HG02973 (cell line): ENCODE results near the gene DYNLT2B.
"Not testable (repeated sequence)": the region's sequence is repeated elsewhere in the genome, so short reads cannot be mapped to it uniquely, and the experiment has no call there.

Experiments
- ATAC-seq: cut with Tn5 transposase; IDR thresholded peaks from one replicate; pipeline ENCODE4 v1.9.1; 2021; ENCODE audit warnings: moderate library complexity; ENCODE audit not compliant: unreplicated experiment

Gene DYNLT2B

DNA sequence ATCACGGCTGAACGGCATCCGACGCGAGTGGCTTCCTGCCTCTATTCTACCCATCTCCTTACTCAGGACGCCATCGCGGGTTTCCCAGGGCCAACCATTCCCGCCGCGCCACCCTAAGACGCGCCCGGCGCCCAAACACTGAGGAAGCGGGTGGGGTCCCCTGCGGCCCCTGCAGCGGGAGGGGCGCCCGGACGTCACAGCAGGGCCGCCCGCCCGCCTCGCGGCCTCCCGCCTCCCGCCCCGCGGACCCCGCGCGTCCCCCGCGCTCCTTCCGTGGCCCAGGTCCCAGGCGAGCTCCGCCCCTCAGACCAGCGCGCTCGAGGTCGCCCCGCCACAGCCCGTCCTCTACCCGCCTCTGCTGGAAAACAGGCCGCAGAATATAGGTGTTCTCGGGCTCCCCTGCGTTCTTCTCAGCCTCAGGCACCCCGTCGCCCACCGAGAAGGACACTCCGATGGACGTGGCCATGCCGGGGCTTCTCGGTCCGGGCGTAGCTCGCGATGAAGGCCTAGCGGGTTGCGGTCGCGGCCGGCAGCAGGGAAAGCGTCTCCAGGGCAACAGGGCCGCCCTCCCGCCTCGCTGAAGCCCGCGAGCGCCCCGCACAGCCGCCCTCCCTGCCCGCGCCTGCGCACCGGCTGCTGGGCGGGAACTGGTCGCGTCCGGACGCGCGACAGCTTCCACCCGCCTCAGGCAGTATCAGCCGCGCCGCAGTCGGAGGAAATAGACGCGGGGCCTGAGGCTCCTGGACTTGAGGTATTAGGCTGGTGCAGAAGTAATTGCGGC is at the start of gene DYNLT2B:
DYNLT2B (minus strand) TSS at position 554 of the 781 bp plus-strand sequence; CDS start at position 466, 88 bp downstream.
- peak; percentile 78 for ATAC-seq

DNA sequence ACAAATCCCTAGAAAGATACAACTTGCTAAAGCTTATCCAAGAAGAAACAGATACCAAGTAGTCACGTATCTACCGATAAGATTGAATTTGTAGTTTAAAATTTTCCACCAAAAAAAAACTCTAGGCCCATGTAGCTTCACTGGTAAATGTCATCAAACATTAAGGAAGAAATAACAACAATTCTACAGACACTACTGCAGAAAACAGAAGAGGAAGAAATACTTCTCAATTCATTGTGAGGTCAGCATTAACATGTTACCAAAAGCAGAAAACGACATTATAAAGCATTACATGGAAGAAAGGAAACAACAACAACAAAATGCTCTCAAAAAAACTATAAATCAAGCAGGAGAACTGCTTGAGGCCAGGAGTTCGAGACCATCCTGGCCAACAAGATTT is 47.7 kb upstream of the DYNLT2B start:
- no peak for ATAC-seq

DNA sequence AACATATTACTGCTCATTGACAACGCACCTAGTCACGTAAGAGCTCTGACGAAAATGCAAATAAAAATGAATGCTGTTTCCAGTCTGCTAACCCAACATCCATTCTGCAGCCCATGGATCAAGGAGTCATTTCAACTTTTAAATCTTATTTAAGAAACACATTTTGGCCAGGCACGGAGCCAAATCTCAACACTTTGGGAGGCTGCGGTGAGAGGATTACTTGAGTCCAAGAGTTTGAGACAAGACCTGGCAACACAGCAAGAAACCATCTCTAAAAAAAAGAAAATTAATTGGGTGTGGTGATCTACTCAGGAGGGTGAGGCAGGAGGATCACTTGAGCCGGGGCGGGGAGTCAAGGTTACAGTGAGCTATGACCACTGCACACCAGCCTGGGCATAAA is 42.5 kb upstream of the DYNLT2B start:
- no peak for ATAC-seq

DNA sequence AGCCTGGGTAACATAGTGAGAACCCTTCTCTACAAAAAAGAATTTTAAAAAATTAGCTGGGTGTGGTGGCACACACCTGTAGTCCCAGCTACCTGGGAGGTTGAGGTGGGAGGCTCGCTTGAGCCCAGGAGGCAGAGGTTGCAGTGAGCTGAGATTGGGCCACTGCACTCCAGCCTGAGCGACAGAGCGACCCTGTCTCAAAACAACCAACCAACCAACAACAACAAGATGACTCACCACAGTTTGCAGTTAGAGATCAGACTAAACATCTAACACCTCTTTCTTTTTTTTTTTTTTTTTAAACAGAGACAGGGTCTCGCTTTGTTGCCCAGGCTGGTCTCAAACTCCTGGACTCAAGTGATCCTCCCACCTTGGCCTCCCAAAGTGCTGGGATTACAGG is 40.5 kb upstream of the DYNLT2B start:
- ATAC-seq: not testable (repeated sequence)

DNA sequence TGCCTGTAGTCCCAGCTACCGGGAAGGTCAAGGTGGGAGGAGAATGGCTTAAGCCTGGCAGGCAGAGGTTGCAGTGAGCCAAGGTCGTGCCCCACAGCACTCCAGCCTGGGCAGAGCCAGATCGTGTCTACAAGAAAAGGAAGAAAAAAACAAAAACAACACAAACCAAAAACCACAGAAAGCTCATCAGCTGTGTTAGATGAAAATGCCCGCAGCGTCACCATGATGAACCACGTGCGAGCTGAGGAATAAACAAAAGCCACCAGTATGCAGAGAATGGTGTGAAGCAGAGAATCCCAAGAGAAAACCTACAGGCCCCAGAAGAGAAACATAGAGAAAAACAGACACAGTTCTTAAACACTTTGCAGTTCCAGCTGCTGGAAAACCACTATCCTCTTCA is 39.9 kb upstream of the DYNLT2B start:
- no peak for ATAC-seq

DNA sequence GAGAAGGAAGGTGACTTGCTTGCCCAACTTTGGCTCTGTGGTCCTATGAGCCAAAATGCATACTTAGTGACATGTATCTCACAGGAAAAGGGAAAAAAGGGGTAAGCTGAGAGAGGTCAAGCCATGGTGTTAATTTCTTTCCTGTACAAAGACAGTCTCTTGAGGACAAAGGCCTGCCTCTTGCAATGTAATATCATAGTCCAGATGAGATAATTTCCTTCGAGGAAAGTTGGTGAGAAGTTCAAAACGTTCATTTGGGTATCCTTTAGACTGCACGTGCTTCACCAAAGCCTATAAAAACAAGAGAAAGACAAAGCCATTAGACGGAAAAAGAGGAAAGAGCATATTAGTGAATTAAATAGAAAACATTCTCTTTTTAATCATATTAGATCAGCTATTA is 38.5 kb upstream of the DYNLT2B start:
- no peak for ATAC-seq

DNA sequence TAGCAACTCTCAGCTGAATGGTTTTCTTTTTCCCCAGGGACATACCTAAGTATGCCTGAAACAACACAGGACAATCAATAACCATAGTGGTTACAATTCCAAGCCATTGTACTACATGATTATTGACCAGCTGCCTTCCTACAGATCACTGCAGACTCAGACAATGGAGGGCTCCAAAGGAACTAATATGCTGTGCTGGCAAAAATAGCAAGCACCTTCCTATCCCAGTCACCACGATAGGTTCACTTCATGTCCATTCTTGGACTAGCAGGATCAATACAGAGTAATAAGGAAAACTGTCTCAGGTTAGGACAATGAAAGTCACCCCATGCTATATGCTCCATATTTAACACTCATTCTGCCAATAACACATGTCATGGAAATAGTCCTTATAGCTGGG is 37.6 kb upstream of the DYNLT2B start:
- ATAC-seq: no peak

DNA sequence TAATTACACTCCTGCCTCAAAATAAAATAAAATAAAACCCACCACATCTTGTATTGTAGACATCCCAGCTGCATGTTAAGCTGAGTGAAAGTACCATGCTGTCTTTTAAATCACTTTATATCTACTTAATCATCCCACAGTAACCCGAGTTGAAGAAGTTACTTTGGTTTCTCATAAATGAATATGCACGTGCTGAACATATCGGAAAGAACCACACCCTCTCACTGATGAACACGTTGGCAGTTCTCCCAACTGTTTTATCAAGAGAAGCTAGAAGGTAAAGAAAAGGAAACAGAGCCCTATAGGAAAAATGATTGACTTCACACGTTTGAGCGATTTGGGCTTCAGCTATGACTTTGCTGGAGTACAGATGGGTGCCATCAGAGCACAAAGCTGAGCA is 36.1 kb upstream of the DYNLT2B start:
- ATAC-seq: no peak

DNA sequence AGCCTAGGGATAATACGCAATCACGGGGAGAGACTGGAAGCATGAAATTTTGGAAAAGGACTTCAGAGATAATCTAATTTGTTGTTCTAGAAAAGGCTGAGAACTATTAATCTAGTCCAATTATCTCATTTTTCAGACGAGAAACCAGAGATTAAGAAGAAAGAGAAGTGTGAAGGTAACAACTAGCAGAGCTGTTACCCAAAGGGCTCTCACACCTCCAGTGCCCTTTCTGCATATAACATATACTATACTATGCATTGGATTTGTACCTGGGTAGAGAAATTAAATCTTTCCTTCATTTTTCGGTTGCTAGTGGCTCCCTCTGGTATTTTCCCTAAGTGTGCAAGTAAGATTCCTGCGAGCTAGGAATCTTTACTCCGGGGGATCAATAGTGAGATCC is 33.5 kb upstream of the DYNLT2B start:
- no peak for ATAC-seq

DNA sequence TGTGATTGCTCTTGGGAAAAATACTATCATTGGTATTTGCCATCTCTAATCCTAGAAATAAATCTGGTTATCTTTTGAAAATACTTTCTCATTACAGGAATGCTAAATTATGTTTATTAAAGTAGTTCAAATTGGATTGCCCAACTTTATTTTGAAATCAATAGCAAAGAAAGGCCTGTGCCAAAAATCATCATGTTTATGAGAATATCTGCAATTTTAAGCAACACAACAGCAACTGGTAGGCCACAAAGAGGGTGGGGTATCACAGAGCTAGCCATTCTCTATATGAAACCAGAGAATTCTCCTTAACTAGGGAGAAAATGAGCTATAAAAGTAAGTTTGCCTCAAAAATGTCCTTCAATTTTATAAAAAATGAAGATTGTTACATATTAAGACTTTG is 32.0 kb upstream of the DYNLT2B start:
- ATAC-seq: no peak

DNA sequence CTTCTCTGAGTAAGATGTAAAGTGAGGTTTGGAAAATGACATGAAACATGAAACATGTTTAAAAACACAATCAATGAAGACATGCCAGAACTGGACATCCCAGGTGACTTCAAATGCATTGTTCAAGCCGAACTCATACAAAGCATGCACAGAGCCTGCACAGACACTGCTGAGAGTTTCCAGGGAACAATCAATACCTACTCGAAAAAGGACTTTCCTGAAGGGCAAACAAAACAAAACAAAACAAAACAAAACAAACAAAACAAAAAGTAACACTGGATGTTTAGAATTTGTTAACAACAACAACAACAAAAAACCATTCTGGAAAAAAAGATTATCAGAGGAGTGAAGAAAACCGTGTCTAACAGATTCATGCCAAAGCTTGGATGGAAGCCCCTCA is 30.7 kb upstream of the DYNLT2B start:
- ATAC-seq: no peak

DNA sequence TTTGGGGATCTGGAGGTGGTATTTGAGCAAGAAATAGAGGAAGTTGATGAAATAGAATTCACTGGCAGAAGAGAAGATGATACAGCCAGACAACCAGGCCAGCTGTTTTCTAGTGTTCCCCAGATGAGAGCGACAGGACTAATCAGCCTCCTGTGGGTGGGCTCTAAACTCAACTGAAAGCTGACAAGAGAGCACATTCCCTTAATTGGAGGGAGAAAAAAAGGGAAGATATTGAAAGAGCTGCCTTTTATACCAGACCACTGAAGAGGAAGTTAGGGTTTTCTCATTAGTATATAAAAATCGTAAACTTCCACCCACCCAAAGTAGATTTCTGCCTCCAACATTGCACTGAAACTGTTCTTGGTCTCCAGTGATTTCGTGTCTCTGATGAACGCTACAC is 26.6 kb upstream of the DYNLT2B start:
- no peak for ATAC-seq

DNA sequence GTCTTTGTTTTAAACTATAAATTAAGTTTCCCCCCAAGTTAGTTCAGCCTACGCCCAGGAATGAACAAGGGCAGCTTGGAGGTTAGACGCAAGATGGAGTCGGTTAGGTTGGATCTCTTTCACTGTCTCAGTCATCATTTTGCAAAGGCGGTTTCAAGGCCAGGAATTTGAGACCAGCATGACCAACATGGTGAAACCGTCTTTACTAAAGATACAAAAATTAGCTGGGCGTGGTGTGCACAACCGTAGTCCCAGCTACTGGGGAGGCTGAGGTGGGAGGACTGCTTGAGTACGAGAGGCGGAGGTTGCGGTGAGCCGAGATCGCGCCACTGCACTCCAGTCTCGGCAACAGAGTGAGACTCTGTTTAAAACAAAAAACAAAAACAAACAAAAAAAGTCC is 25.9 kb upstream of the DYNLT2B start:
- not testable (repeated sequence) for ATAC-seq

DNA sequence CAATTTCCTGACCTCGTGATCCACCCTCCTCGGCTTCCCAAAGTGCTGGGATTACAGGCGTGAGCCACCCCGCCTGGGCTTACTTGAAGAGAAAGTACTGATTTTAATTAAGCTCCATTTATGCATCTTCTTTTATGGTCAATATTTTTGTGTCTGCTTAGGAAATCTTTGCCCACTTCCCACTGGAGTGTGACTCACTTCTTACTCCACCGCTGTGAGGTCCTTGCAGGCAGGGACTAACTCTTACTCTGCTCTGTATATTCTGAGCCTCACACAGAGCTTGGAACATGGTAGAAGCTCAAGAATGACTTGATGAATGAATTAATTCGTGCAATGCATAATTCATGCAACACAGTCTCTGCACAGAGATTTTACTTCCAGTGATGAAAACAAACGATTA is 23.1 kb upstream of the DYNLT2B start:
- no peak for ATAC-seq

DNA sequence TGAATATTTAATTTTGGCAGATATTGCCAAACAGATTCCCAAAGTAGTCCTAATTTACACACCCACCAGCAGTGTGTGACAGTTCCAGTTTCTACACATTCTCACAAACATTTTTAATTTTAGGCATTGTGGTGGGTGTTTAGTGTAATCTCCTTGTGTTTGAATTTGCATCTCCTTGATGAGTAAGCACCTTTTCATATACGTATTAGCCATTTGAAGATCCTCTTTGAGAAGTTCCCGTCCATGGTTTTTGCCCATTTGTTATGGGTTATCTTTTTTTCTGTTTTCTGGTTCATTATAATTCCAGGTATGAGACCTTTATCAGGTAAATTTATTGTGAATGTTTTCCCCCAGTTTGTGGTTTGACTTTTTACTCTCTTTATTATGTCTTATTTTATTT is 22.4 kb upstream of the DYNLT2B start:
- ATAC-seq: no peak

DNA sequence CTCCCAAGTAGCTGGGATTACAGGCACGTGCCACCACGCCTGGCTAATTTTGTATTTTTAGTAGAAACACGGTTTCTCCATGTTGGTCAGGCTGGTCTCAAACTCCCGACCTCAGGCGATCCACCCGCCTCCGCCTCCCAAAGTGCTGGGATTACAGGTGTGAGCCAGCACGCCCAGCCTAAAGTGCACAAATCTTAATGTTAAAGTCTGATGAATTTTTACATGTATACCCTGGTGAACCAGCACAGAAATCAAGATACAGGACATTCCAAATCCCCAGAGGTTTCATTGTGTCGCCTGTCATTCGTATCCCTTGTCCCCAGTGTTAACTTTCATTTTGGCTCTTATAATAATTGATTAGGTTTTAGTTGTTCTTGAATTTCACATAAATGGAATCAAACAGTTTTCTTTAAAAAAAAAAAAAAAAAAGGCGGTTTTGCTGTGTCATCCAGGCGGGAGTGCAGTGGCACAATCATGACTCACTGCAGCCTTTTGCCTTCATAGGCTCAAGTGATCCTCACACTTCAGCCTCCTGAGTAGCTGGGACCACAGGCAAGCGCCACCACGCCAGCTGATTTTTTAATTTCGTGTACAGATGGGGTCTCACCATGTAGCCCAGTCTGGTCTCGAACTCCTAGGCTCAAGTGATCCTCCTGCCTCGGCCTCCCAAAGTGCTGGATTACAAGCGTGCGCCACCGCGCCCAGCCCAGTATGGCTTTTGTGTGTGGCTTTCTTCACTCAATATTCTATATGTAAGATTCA is 21.6 kb upstream of the DYNLT2B start:
- no peak for ATAC-seq

DNA sequence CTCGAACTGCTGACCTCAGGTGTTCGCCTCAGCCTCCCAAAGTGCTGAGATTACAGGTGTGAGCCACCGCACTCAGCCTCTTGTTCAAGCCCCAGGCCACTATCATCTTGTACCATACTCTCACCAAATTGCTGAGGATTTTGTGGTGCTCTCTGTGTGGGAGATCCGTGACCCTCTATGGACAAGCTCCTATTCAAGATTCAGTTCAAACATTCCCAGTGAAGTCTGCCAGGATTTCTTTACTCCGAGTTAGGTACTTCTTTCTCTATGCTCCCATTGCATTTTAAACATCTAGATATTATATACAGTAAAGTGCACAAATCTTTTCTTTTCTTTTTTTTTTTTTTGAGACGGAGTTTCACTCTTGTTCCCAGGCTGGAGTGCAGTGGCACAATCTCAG is 21.0 kb upstream of the DYNLT2B start:
- no peak for ATAC-seq

DNA sequence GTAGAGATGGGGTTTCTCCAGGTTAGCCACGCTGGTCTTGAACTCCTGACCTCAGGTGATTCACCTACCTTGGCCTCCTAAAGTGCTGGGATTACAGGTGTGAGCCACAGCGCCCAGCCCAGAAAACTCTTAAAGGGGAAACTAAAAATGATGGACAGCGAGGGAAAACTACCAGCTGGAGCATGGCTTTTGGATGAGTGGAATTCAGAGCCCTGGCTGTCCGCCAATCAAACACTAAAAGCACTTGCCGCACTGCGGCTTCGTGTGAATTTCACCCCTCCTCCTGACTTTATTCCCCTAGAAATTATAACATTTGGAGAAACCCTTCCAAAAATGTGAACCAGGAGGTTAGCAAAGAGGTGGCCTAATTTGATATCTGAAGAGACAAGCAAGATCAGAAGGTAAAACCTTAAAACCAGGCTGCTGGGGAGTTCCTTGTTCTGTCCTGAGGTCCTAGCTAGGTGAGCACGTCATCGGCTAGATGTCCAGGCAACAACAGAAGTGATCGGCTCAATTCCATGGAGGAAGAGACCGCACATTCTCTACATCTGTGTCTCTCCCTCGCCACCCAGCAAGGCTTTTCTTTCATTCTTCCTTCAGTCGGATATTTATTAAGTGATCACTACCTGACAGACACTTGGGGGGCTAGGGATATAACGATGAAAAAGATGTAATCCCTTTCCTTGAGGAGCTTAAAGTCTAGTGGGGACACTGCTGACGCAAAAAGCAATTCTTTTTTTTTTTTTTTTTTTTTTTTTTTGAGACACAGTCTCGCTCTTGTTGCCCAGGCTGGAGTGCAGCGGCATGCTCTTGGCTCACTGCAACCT is 18.5 kb upstream of the DYNLT2B start:
- no peak for ATAC-seq

DNA sequence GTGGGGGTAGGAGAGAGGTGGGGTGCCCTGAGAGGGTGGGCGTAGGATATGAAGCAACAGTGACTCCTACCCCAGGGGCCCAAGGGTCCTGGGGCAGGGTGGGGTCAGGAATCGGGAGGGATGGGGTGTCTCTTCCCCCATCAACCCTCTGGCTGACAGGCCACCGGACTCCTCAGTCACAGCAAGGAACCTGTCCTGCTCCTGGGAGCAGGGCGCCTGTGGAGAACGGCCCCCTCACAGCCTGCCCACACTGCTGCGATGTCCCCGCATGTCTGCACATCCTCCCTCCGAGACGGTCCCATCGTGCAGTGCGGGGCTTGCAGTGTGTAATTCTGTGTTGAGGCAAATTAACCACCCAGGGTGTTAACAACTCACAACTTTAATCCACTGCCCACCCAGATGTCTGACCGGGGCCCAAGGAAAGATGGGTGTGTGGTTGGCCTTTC is 17.5 kb upstream of the DYNLT2B start:
- no peak for ATAC-seq

DNA sequence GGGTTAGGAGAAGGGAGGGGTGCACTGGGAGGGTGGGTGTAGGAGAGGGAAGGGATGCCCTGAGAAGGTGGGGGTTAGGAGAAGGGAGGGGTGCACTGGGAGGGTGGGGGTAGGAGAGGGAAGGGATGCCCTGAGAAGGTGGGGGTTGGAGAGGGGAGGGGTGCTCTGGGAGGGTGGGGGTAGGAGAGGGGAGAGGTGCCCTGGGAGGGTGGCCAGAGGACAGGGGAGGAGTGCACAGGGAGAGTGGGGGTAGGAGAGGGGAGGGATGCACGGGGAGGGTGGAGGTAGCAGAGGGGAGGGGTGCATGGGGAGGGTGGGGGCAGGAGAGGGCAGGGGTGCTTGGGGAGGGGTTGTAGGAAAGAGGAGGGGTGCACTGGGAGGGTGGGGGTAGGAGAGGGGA is 16.9 kb upstream of the DYNLT2B start:
- no peak for ATAC-seq

DNA sequence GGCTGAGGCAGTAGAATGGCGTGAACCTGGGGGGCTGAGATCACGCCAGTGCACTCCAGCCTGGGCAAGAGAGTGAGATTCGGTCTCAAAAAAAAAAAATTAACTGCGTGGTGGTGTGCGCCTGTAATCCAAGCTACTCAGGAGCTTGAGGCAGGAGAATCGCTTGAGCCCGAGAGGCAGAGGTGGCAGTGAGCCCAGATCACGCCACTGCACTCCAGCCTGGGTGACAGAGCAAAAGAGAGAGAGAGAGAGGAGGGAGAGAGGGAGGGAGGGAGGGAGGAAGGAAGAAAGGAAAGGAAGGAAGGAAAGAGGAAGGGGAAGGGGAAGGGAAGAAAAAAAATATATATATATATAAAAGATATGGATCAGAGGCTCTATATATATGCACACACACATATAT is 14.1 kb upstream of the DYNLT2B start:
- no peak for ATAC-seq

DNA sequence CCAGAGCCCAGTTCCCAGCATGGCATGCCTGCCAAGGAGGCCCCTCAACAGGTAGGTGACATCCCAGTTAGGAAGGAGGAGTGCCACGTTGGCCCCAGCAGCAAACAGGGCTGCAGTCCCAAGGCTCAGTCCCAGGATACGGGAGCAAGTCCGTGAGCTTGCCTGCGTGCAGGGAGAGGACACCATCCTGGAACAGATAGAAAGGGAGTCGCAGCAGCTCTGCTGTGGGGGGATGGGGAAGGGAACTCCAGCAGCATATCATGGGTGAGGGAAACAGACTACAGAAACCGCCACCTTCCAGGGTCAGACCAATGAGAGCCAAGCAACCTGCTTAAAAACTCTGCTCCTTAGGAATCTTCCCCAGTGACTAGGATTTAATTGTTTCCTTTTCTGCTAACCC is 9.4 kb upstream of the DYNLT2B start:
- ATAC-seq: no peak
